ENCODE results near the gene FAF1.

Gene FAF1

DNA sequence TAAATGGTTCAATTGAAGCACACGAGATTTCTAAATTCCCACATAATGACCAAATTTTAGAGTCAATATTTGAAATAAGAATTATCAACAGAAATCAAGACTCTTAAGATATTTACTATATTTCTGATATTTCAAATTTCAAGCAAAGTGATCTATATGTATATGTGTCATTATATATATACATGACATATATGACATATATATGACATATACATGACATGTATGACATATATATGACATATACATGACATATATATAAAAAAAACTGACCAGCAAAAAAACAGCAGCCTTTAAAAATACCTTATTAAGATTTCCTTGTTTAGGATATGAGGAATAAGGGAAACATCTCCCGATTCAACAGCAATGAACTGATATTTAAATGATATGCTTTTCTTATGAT is 266.2 kb downstream of the FAF1 start:
- no peak for DNase-seq

DNA sequence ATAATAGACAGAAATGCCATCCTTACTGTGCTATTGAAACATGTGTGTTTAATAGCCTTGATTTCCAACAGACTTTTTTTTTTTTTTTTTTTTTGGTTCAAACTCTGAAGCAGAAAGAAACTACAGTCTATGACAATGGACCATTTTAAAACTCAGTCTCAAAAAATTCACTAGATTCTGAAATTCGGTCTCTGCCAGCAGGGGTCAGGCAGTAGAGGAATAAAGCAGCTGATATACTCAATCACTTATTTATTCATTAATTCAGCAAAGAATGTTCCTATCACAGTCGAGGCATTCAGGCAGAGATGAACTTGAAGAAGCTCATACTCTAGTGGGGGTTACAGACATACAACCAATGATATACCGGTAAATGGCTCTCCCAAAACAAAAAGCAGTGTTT is 275.9 kb downstream of the FAF1 start:
- DNase-seq = no peak

DNA sequence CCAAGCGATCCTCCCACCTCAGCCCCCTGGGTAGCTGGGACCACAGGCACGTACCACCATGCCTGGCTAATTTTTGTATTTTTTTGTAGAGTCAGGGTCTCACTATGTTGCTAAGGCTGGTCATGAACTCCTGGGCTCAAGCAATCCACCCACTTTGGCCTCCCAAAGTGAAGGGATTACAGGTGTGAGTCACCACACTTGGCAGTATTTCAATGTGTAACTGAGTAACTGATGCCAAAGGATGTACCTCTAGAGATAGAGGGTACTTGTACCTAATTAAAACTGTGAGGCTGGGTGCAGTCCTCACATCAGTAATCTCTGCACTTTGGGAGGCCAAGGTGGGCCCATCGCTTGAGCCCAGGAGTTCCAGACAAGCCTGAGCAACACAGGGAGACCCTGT is 278.1 kb downstream of the FAF1 start:
- DNase-seq = no peak

DNA sequence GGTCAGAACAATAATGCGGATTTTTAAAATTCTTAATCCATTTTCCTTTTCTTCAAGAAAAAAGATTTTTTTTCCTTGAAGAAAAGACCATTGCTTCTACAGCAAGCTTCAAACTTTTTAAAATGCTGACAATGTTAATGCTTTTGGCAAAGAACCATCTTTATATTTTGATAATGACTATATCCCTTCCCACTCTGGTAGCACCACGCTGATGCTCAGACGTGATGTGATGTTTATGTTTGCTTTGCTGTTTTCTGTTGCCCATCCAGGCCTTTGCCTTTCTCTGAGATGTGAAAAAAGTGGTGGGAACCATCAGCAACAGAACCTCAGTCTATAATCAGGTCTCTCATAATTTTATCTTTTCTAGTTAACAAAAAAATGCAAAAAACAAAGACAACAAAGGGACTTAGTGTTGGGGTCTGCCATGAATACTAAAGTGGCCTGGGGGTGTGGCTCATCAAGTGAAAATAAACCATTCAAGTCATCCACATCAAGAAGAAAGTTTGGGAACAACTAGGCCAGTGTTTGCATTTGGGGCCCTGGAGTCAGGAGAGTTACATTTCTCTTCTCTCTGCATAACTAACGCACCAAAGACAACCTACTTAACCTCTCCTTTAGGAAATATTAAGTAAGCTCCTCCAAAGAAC is 292.2 kb downstream of the FAF1 start:
- no peak for DNase-seq

DNA sequence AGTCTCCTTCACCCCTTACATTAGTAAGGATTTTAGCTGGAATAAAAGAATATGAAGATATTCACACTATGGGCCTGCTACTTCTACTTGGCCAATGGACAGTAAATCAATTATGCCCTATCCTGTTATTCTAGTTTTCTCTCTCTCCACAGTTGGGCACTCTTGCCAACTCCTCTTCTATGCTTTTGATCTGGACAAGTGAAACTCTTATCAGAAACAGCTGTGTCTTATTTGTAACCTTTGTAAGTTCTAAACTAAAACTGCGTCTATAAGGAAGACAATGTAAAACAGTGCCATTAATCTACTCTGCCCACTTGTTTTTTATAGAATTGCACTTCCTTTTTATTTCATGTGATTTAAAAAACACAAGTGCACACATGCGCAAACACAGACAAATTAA is 292.8 kb downstream of the FAF1 start:
- no peak for DNase-seq

DNA sequence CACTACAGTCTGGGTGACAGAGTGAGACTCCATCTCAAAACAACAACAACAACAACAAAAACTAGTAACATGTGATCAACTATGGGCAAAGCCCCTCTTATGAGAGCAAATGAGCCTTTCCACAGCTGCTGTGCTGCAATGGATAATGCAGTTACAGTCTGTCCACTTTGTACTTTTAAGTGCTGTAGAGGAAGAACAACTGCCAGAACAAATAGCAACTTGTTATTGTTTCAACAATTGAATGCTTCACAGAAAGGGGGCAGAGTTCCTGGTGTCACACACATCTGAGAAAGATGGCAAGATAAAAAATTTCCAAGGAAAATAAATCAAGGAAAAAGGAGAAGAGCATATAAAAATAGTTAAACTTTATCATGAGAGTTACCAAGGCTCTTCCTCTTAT is 293.2 kb downstream of the FAF1 start:
- no peak for DNase-seq

DNA sequence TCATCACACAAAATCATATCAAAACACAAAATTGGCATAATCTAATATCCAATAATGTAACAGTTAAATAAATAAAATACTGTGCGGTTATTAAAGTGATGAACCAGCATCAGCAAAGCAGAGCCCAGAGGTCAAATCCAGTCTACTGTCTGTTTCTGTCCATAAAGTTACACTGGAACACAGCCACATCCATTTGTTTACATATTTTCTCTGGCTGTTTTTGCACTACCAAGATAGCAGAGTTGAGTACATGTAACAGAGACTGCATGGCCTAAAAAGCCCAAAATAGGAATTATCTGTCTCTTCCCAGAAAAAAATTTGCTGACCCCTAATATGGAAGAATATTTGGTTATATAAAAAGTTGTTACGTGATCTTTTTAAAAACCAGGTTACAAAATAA is 294.7 kb downstream of the FAF1 start:
- DNase-seq = no peak

DNA sequence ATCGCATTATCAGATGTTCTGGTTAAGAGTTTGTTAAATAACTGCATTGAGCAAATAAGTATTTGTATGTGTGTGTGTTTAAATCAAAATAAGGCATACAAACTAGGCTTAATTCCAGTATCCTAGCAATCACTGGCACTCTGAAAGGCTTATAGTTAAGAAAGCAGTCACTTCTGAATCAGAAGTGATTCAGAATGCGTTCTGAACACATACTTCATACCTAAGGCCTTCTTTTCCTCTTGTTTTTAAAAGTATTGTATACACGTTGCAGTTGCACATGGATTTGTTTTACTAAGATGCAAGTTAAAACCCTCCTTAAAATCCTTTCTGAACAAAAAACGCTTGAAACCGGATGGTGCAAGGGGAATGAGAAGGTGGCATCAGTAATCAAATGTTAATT is 298.4 kb downstream of the FAF1 start:
- DNase-seq = no peak

DNA sequence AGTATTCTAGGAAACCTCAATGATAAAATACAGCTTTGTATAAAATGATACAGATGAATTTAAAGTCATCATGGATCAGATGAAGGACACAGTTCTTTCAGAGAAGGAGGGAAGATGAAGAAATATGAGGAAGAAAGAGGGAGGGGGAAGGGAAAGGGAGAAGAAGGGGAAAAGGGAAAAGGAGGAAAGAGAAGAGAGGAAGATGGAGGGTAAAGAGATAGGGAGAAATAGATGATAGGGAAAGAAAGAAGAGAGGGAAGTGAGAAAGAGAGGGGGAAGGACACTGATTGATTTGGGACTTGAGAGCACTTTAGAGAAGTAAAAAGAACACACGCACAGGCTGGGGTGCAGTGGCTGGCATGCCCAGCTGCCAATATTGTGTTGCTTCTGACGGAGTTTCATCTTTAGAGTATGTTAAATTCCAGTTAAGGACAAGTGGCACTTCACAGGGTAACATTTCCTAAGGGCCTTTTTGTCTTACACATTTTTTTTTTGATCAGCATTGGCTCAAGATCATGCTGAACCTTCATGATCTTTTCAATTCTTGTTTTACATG is 300.9 kb downstream of the FAF1 start:
- DNase-seq = no peak

DNA sequence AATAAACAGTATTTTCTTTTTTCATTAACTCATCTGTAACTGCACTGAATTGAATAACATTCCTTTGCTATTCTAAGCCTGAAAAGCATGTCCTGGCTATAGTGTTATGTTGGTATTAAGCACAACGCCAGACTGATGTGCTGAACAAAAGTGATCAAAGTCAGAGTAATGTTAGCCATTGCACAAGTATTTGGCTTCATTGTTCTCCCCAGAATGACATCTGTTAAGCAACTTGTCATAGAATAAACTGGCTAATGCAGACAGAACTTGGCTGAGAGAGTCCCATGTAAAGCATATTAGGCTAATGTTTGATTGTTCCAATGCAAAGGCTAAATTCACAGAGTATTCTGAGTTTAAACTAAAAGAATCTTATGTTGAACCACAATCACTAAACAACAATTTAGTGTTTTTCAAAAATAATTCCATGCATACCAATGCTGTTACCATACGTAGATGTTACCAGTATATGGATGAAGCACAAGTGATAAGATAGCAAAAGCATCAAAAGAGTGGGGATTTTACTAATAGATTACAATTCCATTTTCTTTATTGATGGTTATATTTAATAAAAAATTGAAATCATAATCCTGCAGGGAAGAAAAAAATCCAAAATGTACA is 301.5 kb downstream of the FAF1 start:
- DNase-seq = no peak

DNA sequence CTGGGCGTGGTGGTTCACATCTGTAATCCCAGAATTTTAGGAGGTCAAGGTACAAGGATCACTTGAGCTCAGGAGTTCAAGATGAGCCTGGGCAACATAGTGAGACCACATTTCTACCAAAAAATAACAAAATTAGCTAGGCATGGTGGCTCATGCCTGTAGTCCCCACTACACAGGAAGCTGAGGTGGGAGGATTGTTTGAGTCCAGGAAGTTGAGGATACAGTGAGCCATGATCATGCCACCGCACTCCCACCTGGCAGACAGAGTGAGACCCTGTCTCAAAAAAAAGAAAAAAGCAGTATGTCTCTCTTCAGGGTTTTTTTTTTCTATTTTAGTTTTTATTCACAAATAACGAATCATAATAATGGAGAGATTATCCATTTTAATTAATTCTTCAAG is 303.1 kb downstream of the FAF1 start:
- DNase-seq = no peak

DNA sequence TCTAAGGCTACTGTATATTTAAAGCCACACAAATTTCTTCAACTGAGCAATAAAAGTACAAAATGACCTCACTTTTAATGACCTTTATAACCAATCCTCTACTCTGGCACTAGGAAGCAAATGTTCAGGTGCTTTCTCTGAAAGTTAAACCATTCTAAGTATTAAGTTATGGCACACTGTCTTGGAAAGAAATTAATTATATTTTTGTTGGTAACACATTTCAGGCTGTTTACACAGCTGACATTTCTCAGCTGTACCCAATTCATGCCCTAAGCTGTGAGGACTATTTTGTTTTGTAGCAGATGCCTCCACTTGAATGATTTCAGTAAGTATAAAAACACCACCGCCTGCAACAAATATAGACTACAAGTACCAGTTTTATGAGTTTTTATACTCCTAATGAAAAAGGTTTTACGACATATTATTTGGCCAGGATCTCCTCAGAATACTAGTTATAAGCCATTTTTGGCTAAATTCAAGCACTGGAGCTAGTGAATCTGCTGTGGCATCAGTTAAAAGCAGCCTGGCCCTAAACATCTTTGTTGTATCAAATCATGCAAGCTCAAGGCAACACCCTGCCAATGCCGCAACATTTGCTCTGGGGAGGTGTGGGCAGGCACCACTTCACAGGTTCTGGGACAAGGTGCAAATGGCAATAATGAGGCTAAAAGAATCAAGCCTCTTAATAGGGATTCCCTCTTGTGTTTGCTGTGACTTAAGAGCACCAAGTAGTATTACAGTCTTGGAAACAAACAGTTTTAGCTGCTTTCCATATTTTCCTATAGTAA is 308.4 kb downstream of the FAF1 start:
- peak in 1 of 2 experiments; percentile 30 for DNase-seq

DNA sequence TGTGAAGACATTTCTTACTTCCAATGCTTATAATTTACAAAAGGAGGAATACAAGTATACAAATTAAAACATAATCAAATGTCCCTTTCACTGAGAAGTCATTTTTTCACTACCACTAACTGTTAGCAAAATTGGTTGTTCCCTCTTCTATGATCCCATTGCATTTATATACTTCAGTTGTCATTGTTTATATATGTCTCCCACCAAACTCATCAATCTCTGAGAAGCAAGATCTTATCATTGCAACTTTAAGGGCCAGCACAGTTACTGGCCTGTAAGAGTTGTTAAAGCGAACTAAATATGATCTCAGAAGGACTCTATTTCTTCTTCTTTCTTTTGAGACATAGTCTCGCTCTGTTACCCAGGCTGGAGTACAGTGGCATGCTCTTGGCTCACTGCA is 313.5 kb downstream of the FAF1 start:
- no peak for DNase-seq

DNA sequence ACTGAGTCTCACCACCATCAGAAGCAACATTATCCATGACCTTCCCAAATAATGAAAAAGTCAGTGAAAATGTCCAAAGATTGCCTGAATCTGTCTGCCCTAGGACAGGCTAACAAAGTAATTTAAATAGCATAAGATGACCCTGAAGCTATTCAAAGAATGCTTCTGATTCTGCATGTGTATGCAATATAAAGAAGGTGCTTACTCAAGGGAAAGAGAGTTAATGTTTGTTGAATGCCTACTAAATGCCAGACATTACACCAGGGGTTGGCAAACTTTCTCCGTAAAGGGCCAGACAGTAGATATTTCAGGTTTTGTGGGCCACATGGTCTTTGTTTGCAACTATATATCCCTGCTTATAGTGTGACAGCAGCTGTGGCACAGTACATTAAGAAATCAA is 314.9 kb downstream of the FAF1 start:
- no peak for DNase-seq

DNA sequence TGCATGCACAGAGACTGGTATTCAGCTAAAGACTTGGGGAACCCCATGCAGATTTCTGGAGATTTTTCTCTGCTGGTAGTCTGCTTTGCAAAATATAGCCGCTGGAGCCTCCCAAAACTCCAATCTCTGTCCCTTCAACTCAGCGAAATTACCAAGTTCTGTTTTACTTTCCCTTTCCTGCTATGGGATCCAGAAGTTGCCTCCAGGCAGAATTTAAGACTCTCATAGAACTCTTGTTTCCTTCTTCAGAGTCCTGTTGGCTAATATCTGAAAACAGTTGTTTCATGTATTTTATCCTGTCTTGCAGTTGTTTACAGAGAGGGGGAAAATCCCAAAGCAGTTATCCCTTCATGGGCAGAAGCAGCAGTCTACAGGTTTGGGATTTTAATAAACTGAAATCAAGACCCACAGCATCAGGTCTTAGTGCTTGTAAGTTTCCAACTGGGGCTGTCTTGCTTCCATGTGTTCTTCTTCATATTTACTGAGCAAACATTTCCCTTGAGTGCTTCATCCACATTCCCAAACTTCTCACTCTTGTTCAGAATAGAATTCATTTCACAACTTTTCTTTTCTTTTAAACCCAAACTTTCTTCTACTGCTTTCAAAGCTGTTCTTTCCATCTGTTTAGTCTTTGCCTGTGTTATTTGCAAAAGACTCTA is 315.5 kb downstream of the FAF1 start:
- no peak for DNase-seq

DNA sequence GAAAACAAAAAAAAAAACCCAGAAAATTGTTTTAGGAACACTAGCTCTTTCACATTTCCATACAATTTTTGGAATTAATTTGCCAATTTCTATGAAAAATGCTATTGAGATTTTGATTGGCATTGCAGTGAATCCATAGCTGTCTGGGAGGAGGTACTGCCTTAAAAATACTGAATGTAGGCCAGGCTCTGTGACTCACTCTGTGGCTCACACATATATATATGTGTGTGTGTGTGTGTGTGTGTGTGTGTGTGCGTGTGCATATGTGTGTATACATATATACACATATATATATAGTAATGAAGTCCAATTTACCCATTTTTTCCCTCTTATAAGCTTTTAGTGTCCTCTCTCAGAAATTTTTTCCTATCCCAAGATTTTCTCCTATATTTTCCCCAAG is 322.6 kb downstream of the FAF1 start:
- DNase-seq = no peak

DNA sequence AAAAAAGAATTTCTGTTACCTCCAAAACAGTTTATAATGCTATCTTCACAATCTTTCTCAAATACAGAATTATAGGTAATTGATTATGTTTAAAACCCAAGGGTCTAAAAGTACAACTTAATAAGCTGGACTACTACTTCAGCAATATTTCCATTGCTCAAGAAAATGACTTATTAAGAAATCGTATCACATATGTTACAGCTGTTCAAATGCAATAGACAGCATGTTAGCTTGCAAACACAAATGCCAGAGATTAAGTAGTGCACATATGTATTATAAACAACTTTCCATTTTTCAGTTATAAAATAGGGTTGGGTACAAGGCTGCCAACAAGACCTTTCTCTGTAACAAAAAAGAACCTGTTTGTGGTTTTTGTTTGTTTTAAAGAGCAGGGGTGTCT is 325.8 kb downstream of the FAF1 start:
- DNase-seq = no peak

DNA sequence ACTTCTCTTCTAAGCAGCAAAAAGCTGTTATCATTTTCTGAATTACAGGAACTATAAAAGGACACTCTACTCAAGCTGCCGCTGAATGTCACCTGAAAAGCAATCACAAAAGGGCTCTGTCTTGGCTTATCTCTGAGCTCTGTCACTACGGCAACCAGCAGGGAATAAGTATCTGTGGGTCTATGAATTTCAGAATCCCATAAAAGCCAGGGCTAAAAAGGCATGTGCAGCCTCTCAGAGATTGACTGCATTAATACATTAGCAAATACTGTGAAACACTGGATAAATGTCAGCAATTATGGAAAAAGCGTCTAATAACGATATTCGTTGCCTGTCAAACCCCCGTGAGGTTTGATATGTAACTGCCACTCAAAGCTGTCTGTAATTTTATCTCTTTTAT is 326.6 kb downstream of the FAF1 start:
- DNase-seq = no peak

DNA sequence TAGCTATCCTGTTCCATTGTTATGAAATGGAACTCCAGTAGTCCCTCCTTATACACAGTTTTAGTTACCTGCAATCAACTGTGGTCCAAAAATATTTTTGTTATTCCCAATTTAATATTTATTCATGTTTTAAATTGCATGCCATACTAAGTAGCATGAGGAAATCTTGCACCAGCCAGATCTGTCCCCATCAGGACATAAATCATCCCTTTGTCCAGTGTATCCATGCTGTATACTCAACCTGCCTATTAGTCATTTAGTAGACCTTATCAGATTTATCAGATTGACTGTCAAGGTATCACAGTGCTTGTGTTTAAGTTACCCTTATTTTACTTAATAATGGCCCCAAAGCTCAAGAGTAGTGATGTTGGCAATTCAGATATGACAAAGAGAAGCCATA is 328.9 kb downstream of the FAF1 start:
- no peak for DNase-seq

DNA sequence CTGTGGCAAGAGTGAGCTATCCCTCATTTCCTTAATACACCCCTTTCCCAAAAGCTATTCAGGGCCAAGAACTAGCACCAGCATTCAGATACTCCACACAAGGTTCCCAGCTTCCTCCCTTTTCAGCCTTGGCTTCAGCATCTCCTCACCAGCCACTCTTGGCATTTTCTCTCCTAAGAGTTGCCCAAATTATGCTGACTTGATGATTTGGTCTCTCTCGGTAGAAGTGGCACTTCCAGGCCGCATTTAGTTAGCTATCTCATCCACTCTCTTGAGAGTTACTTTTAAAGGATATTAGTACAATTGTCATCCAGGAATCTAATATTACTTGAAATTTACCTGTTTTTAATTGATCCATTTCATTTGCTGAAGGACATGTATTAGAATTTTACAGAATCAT is 337.8 kb downstream of the FAF1 start:
- DNase-seq = no peak

DNA sequence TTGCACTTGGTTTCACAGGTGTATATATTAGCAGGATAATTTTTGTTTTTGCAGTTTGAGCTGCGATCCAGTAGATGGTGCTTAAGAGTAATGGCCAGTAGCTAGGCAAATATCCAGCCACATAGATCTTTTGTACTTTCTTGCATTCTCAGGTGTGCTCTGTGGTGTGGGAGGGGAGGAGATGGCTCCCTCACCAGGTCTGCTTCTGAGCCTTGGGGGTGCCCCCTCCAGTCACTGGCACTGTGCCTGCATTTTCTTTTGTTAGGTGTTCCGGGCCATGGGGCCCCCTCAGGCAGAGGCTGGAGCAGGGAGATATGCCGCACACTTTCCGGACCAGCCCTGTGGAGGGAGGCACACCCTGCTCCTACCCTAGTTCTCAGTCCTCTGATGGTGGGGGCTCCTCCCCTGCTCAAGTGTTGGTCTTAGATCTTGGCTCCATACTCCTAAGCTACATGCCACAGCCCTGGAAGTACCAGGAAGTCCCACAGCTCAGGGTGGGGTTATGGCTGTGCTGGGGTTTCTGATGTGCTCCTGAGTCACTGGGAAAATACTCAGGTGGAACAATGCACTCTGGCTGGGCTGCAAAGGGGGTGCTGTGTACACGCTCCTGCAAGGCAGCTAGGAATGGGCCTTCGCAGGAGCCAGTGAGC is 339.3 kb downstream of the FAF1 start:
- peak in 1 of 2 experiments; percentile 7 for DNase-seq

DNA sequence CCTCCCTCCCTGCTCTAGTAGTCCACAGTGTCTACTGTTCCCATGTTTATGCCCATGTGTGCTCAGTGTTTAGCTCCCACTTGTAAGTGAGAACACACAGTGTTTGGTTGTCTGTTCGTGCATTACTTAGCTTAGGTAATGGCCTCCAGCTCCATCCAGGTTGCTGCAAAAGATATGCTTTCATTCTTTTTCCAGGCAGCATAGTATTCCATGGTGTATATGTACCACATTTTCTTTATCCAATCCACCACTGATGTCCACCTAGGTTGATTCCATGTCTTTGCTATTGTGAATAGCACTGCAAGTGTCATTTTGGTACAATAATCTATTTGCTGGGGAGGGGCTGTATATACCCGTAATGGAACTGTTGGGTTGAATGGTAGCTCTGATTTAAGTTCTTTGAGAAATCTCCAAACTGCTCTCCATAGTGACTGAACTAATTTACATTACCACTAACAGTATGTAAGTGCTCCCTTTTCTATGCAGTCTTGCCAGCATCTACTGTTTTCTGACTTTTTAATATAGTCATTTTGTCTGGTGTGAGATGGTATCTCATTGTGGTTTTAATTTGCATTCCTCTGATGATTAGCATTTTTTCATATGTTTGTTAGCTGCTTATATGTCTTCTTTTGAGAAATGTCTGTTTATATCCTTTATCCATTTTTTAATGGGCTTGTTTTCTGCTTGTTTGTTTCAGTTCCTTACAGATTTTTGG is 344.9 kb downstream of the FAF1 start:
- DNase-seq = no peak

Measured in SHP77 (cell line).